ENCODE data around the gene GLCCI1. TPM values are rescaled to one million over a fixed set of nuclear protein-coding genes. Genes with fewer than 3 reads are reported as not detected.

GLCCI1 gene
- total and polyA plus RNA-seq, 2 donors (not counting 3 experiments of a cell fraction or from before 2014, with no cell fraction given) = 2.3 to 5.6 TPM

DNA sequence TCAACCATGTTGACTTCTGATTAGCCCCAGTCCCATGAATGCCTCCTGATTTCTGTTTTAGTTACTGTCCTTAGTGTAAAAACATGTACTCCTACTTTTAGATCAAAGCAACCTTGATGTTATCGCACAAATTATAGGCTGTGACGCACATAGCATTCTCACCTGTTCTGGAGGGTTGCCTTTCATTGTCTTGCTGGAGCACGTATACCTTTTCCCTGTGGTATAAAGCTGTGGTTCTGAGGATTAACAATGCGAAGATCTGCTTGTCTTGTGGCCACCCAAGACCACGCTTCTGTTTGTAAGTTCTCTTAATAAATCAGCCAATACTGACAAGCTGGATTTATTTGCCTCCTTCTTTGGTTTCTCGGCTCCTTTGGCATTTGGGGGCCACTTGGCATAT lies 30.1 kb upstream of the GLCCI1 start:
- Histone ChIP-seq H3K79me2 (ENCODE audit: control insufficient read depth, insufficient read depth, low read length) (no peaks in the 10 kb centered on the region), H3K4me1 (ENCODE audit: control insufficient read depth, extremely low read depth, insufficient read depth, low read length) (no peaks in the 10 kb centered on the region), H3K4me2 (ENCODE audit: insufficient read depth, low read length) (no peak overlapping the region), H2AFZ (ENCODE audit: low read depth, low read length) (no peak overlapping the region), H3K9me3 (replicated peaks; ENCODE audit: control insufficient read depth, insufficient read depth, low read length) (no peaks in the 10 kb centered on the region), H3K4me3 (replicated peaks in 1 of 3; ENCODE audit: insufficient read depth in 1 of 3, low read depth in 1 of 3, low read length in 3 of 3) (no peak overlapping the region), H3K9ac (replicated peaks; ENCODE audit: extremely low read depth, insufficient read depth, low read length) (no peak overlapping the region), H3K27me3 (ENCODE audit: control insufficient read depth in 2 of 2, insufficient read depth in 2 of 2, low read length in 2 of 2) (no peaks in the 10 kb centered on the region), H3K9me1 (replicated peaks; ENCODE audit: control insufficient read depth, extremely low read depth, insufficient read depth, low read length) (no peaks in the 10 kb centered on the region), H3K27ac (ENCODE audit: insufficient read depth, low read depth, low read length) (no peak overlapping the region), H4K20me1 (replicated peaks; ENCODE audit: control insufficient read depth, extremely low read depth, insufficient read depth, low read length) (no peaks in the 10 kb centered on the region), H3K36me3 (ENCODE audit: control insufficient read depth in 2 of 2, extremely low read depth in 1 of 2, insufficient read depth in 2 of 2, low read length in 2 of 2) (no peaks in the 10 kb centered on the region)
- FAIRE-seq (no peak), DNase-seq (ENCODE audit: low read depth, low spot score) (no peak)
- ChIA-PET POLR2A (no interaction called here), CTCF (no interaction called here)
- TF ChIP-seq JUN (IDR thresholded peaks at IDR 0.05; ENCODE audit: borderline replicate concordance, insufficient read depth, insufficient read length, low read depth) (no peak), EZH2 (IDR thresholded peaks at IDR 0.05; ENCODE audit: borderline replicate concordance, low read depth, low read length, severe bottlenecking) (no peak), POLR2AphosphoS5 (IDR thresholded peaks at IDR 0.05; ENCODE audit: insufficient read depth, low read depth, low read length) (no peak), MYC (IDR thresholded peaks at IDR 0.05; ENCODE audit: low read depth, low read length) (no peak), FOS (IDR thresholded peaks at IDR 0.05; ENCODE audit: borderline replicate concordance, insufficient read depth, low read length) (no peak), POLR2A (IDR thresholded peaks at IDR 0.05; ENCODE audit: low read depth, low read length) (no peak), GATA2 (IDR thresholded peaks at IDR 0.05; ENCODE audit: insufficient read depth, insufficient read length, low read depth, low read length) (no peak)
- TF ChIP-seq, protein P1, sequence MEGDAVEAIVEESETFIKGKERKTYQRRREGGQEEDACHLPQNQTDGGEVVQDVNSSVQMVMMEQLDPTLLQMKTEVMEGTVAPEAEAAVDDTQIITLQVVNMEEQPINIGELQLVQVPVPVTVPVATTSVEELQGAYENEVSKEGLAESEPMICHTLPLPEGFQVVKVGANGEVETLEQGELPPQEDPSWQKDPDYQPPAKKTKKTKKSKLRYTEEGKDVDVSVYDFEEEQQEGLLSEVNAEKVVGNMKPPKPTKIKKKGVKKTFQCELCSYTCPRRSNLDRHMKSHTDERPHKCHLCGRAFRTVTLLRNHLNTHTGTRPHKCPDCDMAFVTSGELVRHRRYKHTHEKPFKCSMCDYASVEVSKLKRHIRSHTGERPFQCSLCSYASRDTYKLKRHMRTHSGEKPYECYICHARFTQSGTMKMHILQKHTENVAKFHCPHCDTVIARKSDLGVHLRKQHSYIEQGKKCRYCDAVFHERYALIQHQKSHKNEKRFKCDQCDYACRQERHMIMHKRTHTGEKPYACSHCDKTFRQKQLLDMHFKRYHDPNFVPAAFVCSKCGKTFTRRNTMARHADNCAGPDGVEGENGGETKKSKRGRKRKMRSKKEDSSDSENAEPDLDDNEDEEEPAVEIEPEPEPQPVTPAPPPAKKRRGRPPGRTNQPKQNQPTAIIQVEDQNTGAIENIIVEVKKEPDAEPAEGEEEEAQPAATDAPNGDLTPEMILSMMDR (IDR thresholded peaks at IDR 0.05; ENCODE audit: extremely low read depth in 1 of 2, insufficient read depth in 1 of 2, low read depth in 1 of 2, low read length in 2 of 2) = no peak
- TF ChIP-seq, protein P2, sequence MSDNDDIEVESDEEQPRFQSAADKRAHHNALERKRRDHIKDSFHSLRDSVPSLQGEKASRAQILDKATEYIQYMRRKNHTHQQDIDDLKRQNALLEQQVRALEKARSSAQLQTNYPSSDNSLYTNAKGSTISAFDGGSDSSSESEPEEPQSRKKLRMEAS (IDR thresholded peaks at IDR 0.05; ENCODE audit: insufficient read depth, insufficient read length) = no peak
- dilution Hi-C loops (cut with MboI; ENCODE audit: extremely low pct_ligation_motif_present, low sequenced_read_pairs) (no loop called here), intact Hi-C loops (cut with micrococcal nuclease) (no loop called here)
- no TSS peak for BruUV-seq (replicated peaks)
